ENCODE measurements around the gene CHST13. TPM values are rescaled to one million over a fixed set of nuclear protein-coding genes. Genes with fewer than 3 reads are reported as not detected.

The CHST13 gene
- total and polyA plus RNA-seq, 2 donors (not counting 3 experiments of a cell fraction or from before 2014, with no cell fraction given) = 0.04 TPM; not detected in 1

DNA sequence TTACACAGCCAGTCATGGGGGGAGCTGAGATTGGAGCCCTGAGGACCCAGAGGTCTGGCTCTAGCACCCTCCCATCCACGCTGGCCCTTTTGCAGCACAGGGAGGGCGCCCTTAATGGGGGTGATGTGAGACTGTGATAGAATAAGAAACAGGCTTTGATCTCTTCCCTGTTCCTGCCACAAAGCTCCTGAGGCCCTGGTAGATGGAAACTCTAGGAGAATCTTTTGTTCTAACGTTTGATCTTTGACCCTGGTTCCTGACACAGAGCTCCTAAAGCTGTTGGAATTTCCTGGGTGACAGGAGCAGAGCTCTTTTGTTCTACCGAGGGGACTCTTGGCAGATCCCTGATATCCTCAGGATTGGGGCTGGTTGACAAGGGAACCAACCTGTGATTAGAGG lies 5.2 kb upstream of the CHST13 start:
- dilution Hi-C loops (cut with MboI; ENCODE audit: extremely low pct_ligation_motif_present, low sequenced_read_pairs) = no loop called here
- H2AFZ ChIP-seq (ENCODE audit: low read depth, low read length) = no peak overlapping the region
- CTCF ChIA-PET = interaction anchor here (0.8 to 1.3 kb wide), 3 partner anchors 130 to 1029 kb away, joined by 3 to 5 read pairs (median 3); no protein-coding TSS in a partner anchor

More for the DNA sequence above, 5.2 kb upstream of the CHST13 start:
- intact Hi-C loops (cut with micrococcal nuclease) = no loop called here
- no peaks in the 10 kb centered on the region for H3K79me2 ChIP-seq (ENCODE audit: control insufficient read depth, insufficient read depth, low read length)
- BruUV-seq (replicated peaks) = no TSS peak
- no peak overlapping the region for H3K9ac ChIP-seq (replicated peaks; ENCODE audit: extremely low read depth, insufficient read depth, low read length)
- DNase-seq (ENCODE audit: low read depth, low spot score) (no peak), FAIRE-seq (no peak)
- TF ChIP-seq GATA2 (IDR thresholded peaks at IDR 0.05; ENCODE audit: insufficient read depth, insufficient read length, low read depth, low read length) (no peak), POLR2A (IDR thresholded peaks at IDR 0.05; ENCODE audit: low read depth, low read length) (no peak), POLR2AphosphoS5 (IDR thresholded peaks at IDR 0.05; ENCODE audit: insufficient read depth, low read depth, low read length) (no peak), FOS (IDR thresholded peaks at IDR 0.05; ENCODE audit: borderline replicate concordance, insufficient read depth, low read length) (no peak), EZH2 (IDR thresholded peaks at IDR 0.05; ENCODE audit: borderline replicate concordance, low read depth, low read length, severe bottlenecking) (no peak), JUN (IDR thresholded peaks at IDR 0.05; ENCODE audit: borderline replicate concordance, insufficient read depth, insufficient read length, low read depth) (no peak), MYC (IDR thresholded peaks at IDR 0.05; ENCODE audit: low read depth, low read length) (no peak)
- TF ChIP-seq, protein P1, sequence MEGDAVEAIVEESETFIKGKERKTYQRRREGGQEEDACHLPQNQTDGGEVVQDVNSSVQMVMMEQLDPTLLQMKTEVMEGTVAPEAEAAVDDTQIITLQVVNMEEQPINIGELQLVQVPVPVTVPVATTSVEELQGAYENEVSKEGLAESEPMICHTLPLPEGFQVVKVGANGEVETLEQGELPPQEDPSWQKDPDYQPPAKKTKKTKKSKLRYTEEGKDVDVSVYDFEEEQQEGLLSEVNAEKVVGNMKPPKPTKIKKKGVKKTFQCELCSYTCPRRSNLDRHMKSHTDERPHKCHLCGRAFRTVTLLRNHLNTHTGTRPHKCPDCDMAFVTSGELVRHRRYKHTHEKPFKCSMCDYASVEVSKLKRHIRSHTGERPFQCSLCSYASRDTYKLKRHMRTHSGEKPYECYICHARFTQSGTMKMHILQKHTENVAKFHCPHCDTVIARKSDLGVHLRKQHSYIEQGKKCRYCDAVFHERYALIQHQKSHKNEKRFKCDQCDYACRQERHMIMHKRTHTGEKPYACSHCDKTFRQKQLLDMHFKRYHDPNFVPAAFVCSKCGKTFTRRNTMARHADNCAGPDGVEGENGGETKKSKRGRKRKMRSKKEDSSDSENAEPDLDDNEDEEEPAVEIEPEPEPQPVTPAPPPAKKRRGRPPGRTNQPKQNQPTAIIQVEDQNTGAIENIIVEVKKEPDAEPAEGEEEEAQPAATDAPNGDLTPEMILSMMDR (IDR thresholded peaks at IDR 0.05; ENCODE audit: extremely low read depth in 1 of 2, insufficient read depth in 1 of 2, low read depth in 1 of 2, low read length in 2 of 2) = no peak
- TF ChIP-seq, protein P2, sequence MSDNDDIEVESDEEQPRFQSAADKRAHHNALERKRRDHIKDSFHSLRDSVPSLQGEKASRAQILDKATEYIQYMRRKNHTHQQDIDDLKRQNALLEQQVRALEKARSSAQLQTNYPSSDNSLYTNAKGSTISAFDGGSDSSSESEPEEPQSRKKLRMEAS (IDR thresholded peaks at IDR 0.05; ENCODE audit: insufficient read depth, insufficient read length) = no peak
- no peaks in the 10 kb centered on the region for H3K4me1 ChIP-seq (ENCODE audit: control insufficient read depth, extremely low read depth, insufficient read depth, low read length)
- no peaks in the 10 kb centered on the region for H3K9me1 ChIP-seq (replicated peaks; ENCODE audit: control insufficient read depth, extremely low read depth, insufficient read depth, low read length)
- no peak overlapping the region for H3K4me2 ChIP-seq (ENCODE audit: insufficient read depth, low read length)
- POLR2A ChIA-PET = no interaction called here
- no peak overlapping the region for H3K4me3 ChIP-seq (replicated peaks in 1 of 3; ENCODE audit: insufficient read depth in 1 of 3, low read depth in 1 of 3, low read length in 3 of 3)
- H3K27me3 ChIP-seq (ENCODE audit: control insufficient read depth in 2 of 2, insufficient read depth in 2 of 2, low read length in 2 of 2) = peaks cover 11% of the 10 kb centered on the region in 2 experiments
- H3K27ac ChIP-seq (ENCODE audit: insufficient read depth, low read depth, low read length) = no peak overlapping the region
- no peaks in the 10 kb centered on the region for H3K9me3 ChIP-seq (replicated peaks; ENCODE audit: control insufficient read depth, insufficient read depth, low read length)
- H4K20me1 ChIP-seq (replicated peaks; ENCODE audit: control insufficient read depth, extremely low read depth, insufficient read depth, low read length) = no peaks in the 10 kb centered on the region
- H3K36me3 ChIP-seq (ENCODE audit: control insufficient read depth in 2 of 2, extremely low read depth in 1 of 2, insufficient read depth in 2 of 2, low read length in 2 of 2) = no peaks in the 10 kb centered on the region

All from endothelial cell of umbilical vein (primary cell).